HepG2 (cell line): ENCODE measurements around the gene GNPAT.

Experiments used
- ETV6 ChIP-seq: sonication (generic); formaldehyde crosslinking; conservative IDR thresholded peaks from 2 replicates; pipeline ENCODE4 v1.4.0; 2020; ENCODE audit warnings: missing genetic modification reagents
- FUBP1 ChIP-seq: sonication (generic); formaldehyde crosslinking; IDR thresholded peaks from 2 replicates; pipeline ENCODE4 v1.5.1; 2020; ENCODE audit warnings: missing genetic modification reagents, mild to moderate bottlenecking, borderline replicate concordance
- GABPB1 ChIP-seq: IDR thresholded peaks from 2 replicates; pipeline ENCODE4 v1.6.1; 2016; ENCODE audit warnings: mild to moderate bottlenecking, missing genetic modification reagents, moderate library complexity, missing compliant biosample characterization
- ZBTB7B ChIP-seq: sonication (generic); formaldehyde crosslinking; IDR thresholded peaks from 2 replicates; pipeline ENCODE4 v1.4.0; 2020; ENCODE audit warnings: missing genetic modification reagents
- ZNF274 ChIP-seq: sonication (generic); formaldehyde crosslinking; IDR thresholded peaks from 2 replicates; pipeline ENCODE4 v1.5.1; 2020; ENCODE audit warnings: mild to moderate bottlenecking, missing genetic modification reagents
- ZNF407 ChIP-seq: sonication (generic); formaldehyde crosslinking; IDR thresholded peaks from one replicate; pipeline ENCODE4 v1.5.1; 2020; ENCODE audit warnings: mild to moderate bottlenecking, missing genetic modification reagents; ENCODE audit errors: not compliant biosample characterization
- ZNF558 ChIP-seq: sonication (generic); formaldehyde crosslinking; IDR thresholded peaks from 2 replicates; pipeline ENCODE4 v1.9.0; 2022; ENCODE audit warnings: mild to moderate bottlenecking, missing genetic modification reagents, borderline replicate concordance

GRCh38 chr1:231240531-231240882 lies 505 bp upstream of the GNPAT start:
- no peak for TF ChIP-seq ZNF407
- no peak for TF ChIP-seq FUBP1 (CRISPR knock-in tag)
- TF ChIP-seq ZNF274: no peak
- TF ChIP-seq ZBTB7B (CRISPR knock-in tag): no peak
- TF ChIP-seq ETV6 (CRISPR knock-in tag): no peak
- 0 out of 2 replicates have a peak, but pooled peaks have one; percentile 18 for TF ChIP-seq ZNF558 (CRISPR knock-in tag)
- TF ChIP-seq GABPB1 (CRISPR knock-in tag): no peak
